Stimulated activated naive CD8-positive, alpha-beta T cell treated with anti-CD3 and anti-CD28 coated beads, Interleukin-15, Interleukin-2, amounts not matched to agents 100 ng/mL and 50 ng/mL, for 24 hours (primary cell): Measurements from ENCODE around the gene CRK.
"Not testable (repeated sequence)": the region's sequence is repeated elsewhere in the genome, so short reads cannot be mapped to it uniquely, and the experiment has no call there.

Experiments used
- H3K27ac Mint-ChIP-seq: one replicate; pipeline ENCODE4 v1.8.0; 2021; ENCODE audit warnings: mild to moderate bottlenecking, mixed read lengths
- H3K27me3 Mint-ChIP-seq: one replicate; pipeline ENCODE4 v1.8.0; 2021; ENCODE audit warnings: mixed read lengths
- H3K36me3 Mint-ChIP-seq: one replicate; pipeline ENCODE4 v1.8.0; 2021; ENCODE audit warnings: low read depth, mixed read lengths
- H3K4me1 Mint-ChIP-seq: one replicate; pipeline ENCODE4 v1.8.0; 2021; ENCODE audit warnings: low read depth, mixed read lengths
- H3K4me3 Mint-ChIP-seq: one replicate; pipeline ENCODE4 v1.8.0; 2021; ENCODE audit warnings: mild to moderate bottlenecking, mixed read lengths
- H3K9me3 Mint-ChIP-seq: one replicate; pipeline ENCODE4 v1.8.0; 2021; ENCODE audit warnings: mixed read lengths

The CRK gene

GRCh38 chr17:1399679-1400512 is 56.1 kb downstream of the CRK start, which contains the start of gene YWHAE:
TSS of gene YWHAE (minus strand) at chr17:1400222. CDS start at chr17:1400110, 112 bp downstream.
- Mint-ChIP-seq H3K4me3 (peak within 1 kb of the TSS; percentile 99), H3K27me3 (no peaks in the 10 kb centered on the region), H3K27ac (peak within 1 kb of the TSS; percentile 100), H3K9me3 (no peaks in the 10 kb centered on the region), H3K4me1 (peaks cover 35% of the 10 kb centered on the region), H3K36me3 (peaks cover 40% of the 10 kb centered on the region)

- Mint-ChIP-seq H3K27ac (peak overlapping the region; percentile 100), H3K9me3 (no peaks in the 10 kb centered on the region), H3K36me3 (peaks cover 43% of the 10 kb centered on the region), H3K4me3 (peak overlapping the region; percentile 99), H3K27me3 (no peaks in the 10 kb centered on the region), H3K4me1 (peaks cover 42% of the 10 kb centered on the region)
Observed at GRCh38 chr17:1398931-1399678, 56.9 kb downstream of the CRK start.

GRCh38 chr17:1398028-1398427 is 58.0 kb downstream of the CRK start:
- Mint-ChIP-seq H3K36me3 (peaks cover 48% of the 10 kb centered on the region), H3K27me3 (no peaks in the 10 kb centered on the region), H3K4me1 (peaks cover 53% of the 10 kb centered on the region), H3K27ac (peak overlapping the region; percentile 100), H3K9me3 (no peaks in the 10 kb centered on the region), H3K4me3 (peak overlapping the region; percentile 99)

GRCh38 chr17:1395876-1396665 is 60.0 kb downstream of the CRK start:
- peak overlapping the region; percentile 80 for H3K27ac Mint-ChIP-seq
- H3K4me1 Mint-ChIP-seq, result peaks cover 71% of the 10 kb centered on the region
- peak overlapping the region; percentile 57 for H3K4me3 Mint-ChIP-seq
- H3K27me3 Mint-ChIP-seq, H3K9me3 Mint-ChIP-seq: not testable (repeated sequence)
- peaks cover 56% of the 10 kb centered on the region for H3K36me3 Mint-ChIP-seq

- Mint-ChIP-seq H3K9me3 (no peaks in the 10 kb centered on the region), H3K4me3 (peak overlapping the region; percentile 10), H3K27me3 (no peaks in the 10 kb centered on the region), H3K4me1 (peaks cover 87% of the 10 kb centered on the region), H3K36me3 (peaks cover 41% of the 10 kb centered on the region), H3K27ac (no peak overlapping the region)
Observed at GRCh38 chr17:1391577-1391976, 64.5 kb downstream of the CRK start.

GRCh38 chr17:1390432-1391367 is 65.3 kb downstream of the CRK start:
- H3K4me3 Mint-ChIP-seq, result peak overlapping the region; percentile 20
- H3K4me1 Mint-ChIP-seq, result peaks cover 85% of the 10 kb centered on the region
- no peaks in the 10 kb centered on the region for H3K9me3 Mint-ChIP-seq
- peak overlapping the region; percentile 37 for H3K27ac Mint-ChIP-seq
- H3K36me3 Mint-ChIP-seq, result peaks cover 32% of the 10 kb centered on the region
- H3K27me3 Mint-ChIP-seq, result no peaks in the 10 kb centered on the region

- not testable (repeated sequence) for H3K4me3 Mint-ChIP-seq, H3K27ac Mint-ChIP-seq, H3K9me3 Mint-ChIP-seq, H3K27me3 Mint-ChIP-seq
- Mint-ChIP-seq H3K36me3 (peaks cover 25% of the 10 kb centered on the region), H3K4me1 (peaks cover 73% of the 10 kb centered on the region)
Observed at GRCh38 chr17:1387490-1388227, 68.4 kb downstream of the CRK start.

- peaks cover 20% of the 10 kb centered on the region for H3K36me3 Mint-ChIP-seq
- H3K27me3 Mint-ChIP-seq, H3K4me3 Mint-ChIP-seq, H3K9me3 Mint-ChIP-seq: not testable (repeated sequence)
- H3K27ac Mint-ChIP-seq, result peak overlapping the region; percentile 45
- peaks cover 73% of the 10 kb centered on the region for H3K4me1 Mint-ChIP-seq
Observed at GRCh38 chr17:1386675-1387190, 69.3 kb downstream of the CRK start.

- H3K4me3 Mint-ChIP-seq, result no peak overlapping the region
- H3K9me3 Mint-ChIP-seq, result no peaks in the 10 kb centered on the region
- H3K27ac Mint-ChIP-seq, result peak overlapping the region; percentile 45
- H3K4me1 Mint-ChIP-seq, result peaks cover 73% of the 10 kb centered on the region
- peaks cover 24% of the 10 kb centered on the region for H3K36me3 Mint-ChIP-seq
- no peaks in the 10 kb centered on the region for H3K27me3 Mint-ChIP-seq
Observed at GRCh38 chr17:1386265-1386664, 69.8 kb downstream of the CRK start.

- H3K4me3 Mint-ChIP-seq, result no peak overlapping the region
- no peaks in the 10 kb centered on the region for H3K9me3 Mint-ChIP-seq
- H3K27me3 Mint-ChIP-seq, result no peaks in the 10 kb centered on the region
- peaks cover 71% of the 10 kb centered on the region for H3K4me1 Mint-ChIP-seq
- H3K27ac Mint-ChIP-seq, result no peak overlapping the region
- H3K36me3 Mint-ChIP-seq, result peaks cover 26% of the 10 kb centered on the region
Observed at GRCh38 chr17:1385861-1386260, 70.2 kb downstream of the CRK start.

GRCh38 chr17:1384905-1385435 is 71.1 kb downstream of the CRK start:
- Mint-ChIP-seq H3K4me1 (peaks cover 72% of the 10 kb centered on the region), H3K27ac (no peak overlapping the region), H3K9me3 (no peaks in the 10 kb centered on the region)

GRCh38 chr17:1379930-1380313 is 76.1 kb downstream of the CRK start:
- peaks cover 85% of the 10 kb centered on the region for H3K4me1 Mint-ChIP-seq

More at GRCh38 chr17:1384905-1385435, 71.1 kb downstream of the CRK start:
- H3K36me3 Mint-ChIP-seq, result peaks cover 28% of the 10 kb centered on the region
- H3K4me3 Mint-ChIP-seq, result no peak overlapping the region
- no peaks in the 10 kb centered on the region for H3K27me3 Mint-ChIP-seq

More at GRCh38 chr17:1379930-1380313, 76.1 kb downstream of the CRK start:
- Mint-ChIP-seq H3K4me3 (no peak overlapping the region), H3K27me3 (no peaks in the 10 kb centered on the region), H3K27ac (peak overlapping the region; percentile 64), H3K36me3 (peaks cover 52% of the 10 kb centered on the region), H3K9me3 (no peaks in the 10 kb centered on the region)
